Upper lobe of left lung (tissue), 4 donors: ENCODE data around the gene SBK2.

Source experiments
- POLR2A ChIP-seq, 4 donors: fragments of 450-650 bp; IDR thresholded peaks; one replicate each; pipeline ENCODE4 v1.5.1; 2016 to 2017; ENCODE audit warnings: antibody characterized with exemption in 4 of 4, mild to moderate bottlenecking in 2 of 4
- TF ChIP-seq, protein P1 (sequence below), 6 experiments: fragments of 450-650 bp in 4 of 6; fragments of 200-600 bp in 2 of 6; sonication (generic) in 2 of 6; IDR thresholded peaks; one replicate each; pipeline ENCODE4 v1.5.1; 2016 to 2019; ENCODE audit warnings: antibody characterized with exemption in 6 of 6

DNA sequence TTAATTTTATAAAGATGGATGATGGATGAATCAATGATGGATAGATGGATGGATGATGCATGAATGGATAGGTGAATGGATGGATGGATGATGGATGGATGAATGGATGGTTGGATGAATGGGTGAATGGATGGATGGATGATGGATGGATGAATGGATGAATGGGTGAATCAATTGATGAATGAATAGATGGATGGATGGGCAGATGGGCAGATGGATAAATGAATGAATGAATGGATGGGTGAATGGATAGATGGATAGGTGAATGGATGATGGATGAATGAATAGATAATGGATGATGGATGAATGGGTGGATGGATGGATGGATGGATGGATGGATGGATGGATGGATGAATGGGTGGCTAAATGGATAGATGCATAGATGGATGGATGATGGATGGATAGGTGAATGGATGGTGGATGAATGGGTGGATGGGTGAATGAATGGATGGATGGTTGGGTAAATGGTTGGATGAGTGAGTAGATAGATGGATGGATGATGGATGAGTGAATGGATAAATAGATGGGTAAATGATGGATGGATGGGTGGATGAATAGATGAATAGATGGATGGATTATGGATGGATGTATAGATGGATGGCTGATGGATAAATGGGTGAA lies 30.9 kb upstream of the SBK2 start:
- TF ChIP-seq, protein P1, sequence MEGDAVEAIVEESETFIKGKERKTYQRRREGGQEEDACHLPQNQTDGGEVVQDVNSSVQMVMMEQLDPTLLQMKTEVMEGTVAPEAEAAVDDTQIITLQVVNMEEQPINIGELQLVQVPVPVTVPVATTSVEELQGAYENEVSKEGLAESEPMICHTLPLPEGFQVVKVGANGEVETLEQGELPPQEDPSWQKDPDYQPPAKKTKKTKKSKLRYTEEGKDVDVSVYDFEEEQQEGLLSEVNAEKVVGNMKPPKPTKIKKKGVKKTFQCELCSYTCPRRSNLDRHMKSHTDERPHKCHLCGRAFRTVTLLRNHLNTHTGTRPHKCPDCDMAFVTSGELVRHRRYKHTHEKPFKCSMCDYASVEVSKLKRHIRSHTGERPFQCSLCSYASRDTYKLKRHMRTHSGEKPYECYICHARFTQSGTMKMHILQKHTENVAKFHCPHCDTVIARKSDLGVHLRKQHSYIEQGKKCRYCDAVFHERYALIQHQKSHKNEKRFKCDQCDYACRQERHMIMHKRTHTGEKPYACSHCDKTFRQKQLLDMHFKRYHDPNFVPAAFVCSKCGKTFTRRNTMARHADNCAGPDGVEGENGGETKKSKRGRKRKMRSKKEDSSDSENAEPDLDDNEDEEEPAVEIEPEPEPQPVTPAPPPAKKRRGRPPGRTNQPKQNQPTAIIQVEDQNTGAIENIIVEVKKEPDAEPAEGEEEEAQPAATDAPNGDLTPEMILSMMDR (IDR thresholded peaks at IDR 0.05) = no peak
- no peak for TF ChIP-seq POLR2A (IDR thresholded peaks at IDR 0.05)
